SK-N-SH (cell line): Measurements from ENCODE around the gene GALT. TPM values are rescaled to one million over a fixed set of nuclear protein-coding genes. Genes with fewer than 3 reads are reported as not detected.

ENCODE experiments used
- CTCF ChIA-PET: fragments of 300-600, 350-600 bp; formaldehyde crosslinking; extraction: SDS; loops from one replicate; lab custom pipeline; 2021; lab: Yijun Ruan, JAX
- POLR2A ChIA-PET: fragments of 350-600 bp; sonication (Branson Sonifier 250); formaldehyde crosslinking; extraction: SDS; loops from one replicate; lab custom pipeline; 2020; ENCODE audit warnings: antibody characterized with exemption, inconsistent platforms; lab: Yijun Ruan, JAX
- DNase-seq: peaks from one replicate; pipeline ENCODE4 v3.0.0; 2012
- H2AFZ ChIP-seq: fragments of 200-600 bp; sonication (generic); 2 replicates; pipeline ENCODE4 v1.8.1; 2016; ENCODE audit warnings: antibody characterized with exemption, mild to moderate bottlenecking, low read depth
- H3F3A ChIP-seq: fragments of 200-600 bp; sonication (generic); replicated peaks from 2 replicates; pipeline ENCODE3; 2016; ENCODE audit warnings: antibody characterized with exemption, mild to moderate bottlenecking; ENCODE audit not compliant: insufficient read depth
- H3K27ac ChIP-seq, 2 experiments: fragments of 200-500 bp in 1 of 2; fragments of 200-600 bp in 1 of 2; sonication (Bioruptor generic) in 1 of 2; sonication (generic), shearing (Covaris generic) in 1 of 2; 2 replicates each; pipeline versions ENCODE4 v1.5.1 to v1.6.1; 2014 to 2016; ENCODE audit warnings: low read depth in 2 of 2, inconsistent platforms in 1 of 2, low read length in 1 of 2, mild to moderate bottlenecking in 1 of 2, mixed read lengths in 1 of 2
- H3K27me3 ChIP-seq: fragments of 200-600 bp; sonication (generic), shearing (Covaris generic); 2 replicates; pipeline ENCODE4 v1.6.1; 2016; ENCODE audit warnings: mixed run types; ENCODE audit not compliant: insufficient read depth
- H3K36me3 ChIP-seq, 2 experiments: fragments of 200-500 bp in 1 of 2; fragments of 200-600 bp in 1 of 2; sonication (Bioruptor generic) in 1 of 2; sonication (generic) in 1 of 2; replicated peaks in 1 of 2; 2 replicates each; pipeline versions ENCODE3 to v1.5.1; 2014 to 2016; ENCODE audit warnings: low read length in 1 of 2, mild to moderate bottlenecking in 1 of 2; ENCODE audit not compliant: insufficient read depth in 2 of 2, control insufficient read depth in 1 of 2
- H3K4me1 ChIP-seq, 2 experiments: fragments of 200-500 bp in 1 of 2; fragments of 200-600 bp in 1 of 2; sonication (Bioruptor generic) in 1 of 2; sonication (generic), shearing (Covaris generic) in 1 of 2; 2 replicates each; pipeline versions ENCODE4 v1.5.1 to v1.6.1; 2014 to 2016; ENCODE audit warnings: low read depth in 1 of 2, low read length in 1 of 2, mixed run types in 1 of 2; ENCODE audit not compliant: insufficient read depth in 2 of 2, control insufficient read depth in 1 of 2
- H3K4me2 ChIP-seq: fragments of 200-600 bp; sonication (generic), shearing (Covaris generic); 2 replicates; pipeline ENCODE4 v1.6.1; 2017; ENCODE audit warnings: mixed run types
- H3K4me3 ChIP-seq, 2 experiments: fragments of 200-500 bp in 1 of 2; fragments of 200-600 bp in 1 of 2; sonication (Bioruptor generic) in 1 of 2; sonication (generic), shearing (Covaris generic) in 1 of 2; 2 replicates each; pipeline versions ENCODE4 v1.5.1 to v1.8.1; 2014 to 2016; ENCODE audit warnings: low read depth in 2 of 2, inconsistent platforms in 1 of 2, low read length in 1 of 2, mild to moderate bottlenecking in 1 of 2, mixed read lengths in 1 of 2, moderate library complexity in 1 of 2
- H3K79me2 ChIP-seq: fragments of 200-600 bp; sonication (generic); 2 replicates; pipeline ENCODE4 v1.8.1; 2017; ENCODE audit warnings: mild to moderate bottlenecking; ENCODE audit not compliant: insufficient read depth
- H3K9ac ChIP-seq: fragments of 200-600 bp; sonication (generic); 2 replicates; pipeline ENCODE4 v1.6.1; 2017; ENCODE audit warnings: mixed run types
- H3K9me2 ChIP-seq: fragments of 200-600 bp; sonication (generic); 2 replicates; pipeline ENCODE4 v1.6.1; 2017; ENCODE audit warnings: mixed run types
- H3K9me3 ChIP-seq: fragments of 200-600 bp; sonication (generic); 2 replicates; pipeline ENCODE4 v1.6.1; 2017; ENCODE audit warnings: mixed run types, mild to moderate bottlenecking, moderate library complexity
- H4K20me1 ChIP-seq: fragments of 200-600 bp; sonication (generic); 2 replicates; pipeline ENCODE4 v1.6.1; 2017; ENCODE audit warnings: mild to moderate bottlenecking, mixed run types; ENCODE audit not compliant: insufficient read depth
- CHD2 ChIP-seq: fragments of 150-350 bp; IDR thresholded peaks from 2 replicates; pipeline ENCODE4 v1.6.1; 2018; ENCODE audit warnings: low read length; ENCODE audit not compliant: partially characterized antibody
- EZH2phosphoT487 ChIP-seq: fragments of 200-600 bp; sonication (generic); IDR thresholded peaks from 2 replicates; pipeline ENCODE4 v1.6.1; 2017; ENCODE audit warnings: low read depth, mixed run types, mild to moderate bottlenecking, antibody characterized with exemption, moderate library complexity, borderline replicate concordance
- FOSL2 ChIP-seq: IDR thresholded peaks from 2 replicates; pipeline ENCODE4 v1.4.0; 2012; ENCODE audit warnings: low read depth, mild to moderate bottlenecking, moderate library complexity, borderline replicate concordance
- GABPA ChIP-seq: IDR thresholded peaks from 2 replicates; pipeline ENCODE4 v1.4.0; 2012; ENCODE audit warnings: low read depth, mild to moderate bottlenecking
- JUND ChIP-seq: IDR thresholded peaks from 2 replicates; pipeline ENCODE4 v1.4.0; 2012
- MEF2A ChIP-seq: IDR thresholded peaks from 2 replicates; pipeline ENCODE4 v1.4.0; 2012; ENCODE audit warnings: low read depth, borderline replicate concordance
- POLR2AphosphoS5 ChIP-seq: IDR thresholded peaks from 2 replicates; pipeline ENCODE4 v1.6.1; 2012; ENCODE audit warnings: low read depth, low read length
- RCOR1 ChIP-seq: fragments of 150-350 bp; IDR thresholded peaks from 2 replicates; pipeline ENCODE4 v1.6.1; 2017; ENCODE audit warnings: antibody characterized with exemption, low read length
- RFX5 ChIP-seq: IDR thresholded peaks from 2 replicates; pipeline ENCODE4 v1.6.1; 2012; ENCODE audit warnings: mild to moderate bottlenecking, improper control_type of control experiment, low read length
- TAF1 ChIP-seq: IDR thresholded peaks from 2 replicates; pipeline ENCODE4 v1.6.1; 2012; ENCODE audit warnings: low read depth, mild to moderate bottlenecking, low read length, moderate library complexity, borderline replicate concordance
- YY1 ChIP-seq: IDR thresholded peaks from 2 replicates; pipeline ENCODE4 v1.4.0; 2012; ENCODE audit warnings: low read depth, mild to moderate bottlenecking
- WGBS: methylation state at CpG from one replicate; pipeline ENCODE4 v1.1.6; 2017; ENCODE audit warnings: low lambda C conversion rate; 5-methylcytosine and 5-hydroxymethylcytosine counted together
- polyA plus RNA-seq, 3 experiments: library from polyadenylated mRNA; depleted of rRNA; stranded (reverse); fragments of >200 nt; gene quantifications; 2 replicates each; pipeline ENCODE4 v1.2.3, GENCODE V29; 2012
- TF ChIP-seq, protein P1 (sequence below): fragments of 200-600 bp; sonication (generic); IDR thresholded peaks from 2 replicates; pipeline ENCODE4 v1.6.1; 2017; ENCODE audit warnings: antibody characterized with exemption, mild to moderate bottlenecking, moderate library complexity
- TF ChIP-seq, protein P2 (sequence below): IDR thresholded peaks from 2 replicates; pipeline ENCODE4 v1.4.0; 2012; ENCODE audit warnings: low read depth, borderline replicate concordance
- TF ChIP-seq, protein P3 (sequence below): fragments of 150-350 bp; IDR thresholded peaks from 2 replicates; pipeline ENCODE4 v1.6.1; 2016; ENCODE audit warnings: mild to moderate bottlenecking, low read depth, low read length
- TF ChIP-seq, protein P4 (sequence below): IDR thresholded peaks from 2 replicates; pipeline ENCODE4 v1.4.0; 2012; ENCODE audit warnings: low read depth
- TF ChIP-seq, protein P5 (sequence below): IDR thresholded peaks from 2 replicates; pipeline ENCODE4 v1.6.1; 2012; ENCODE audit warnings: mild to moderate bottlenecking, low read depth, low read length, moderate library complexity

GALT gene
- polyA plus RNA-seq, 1 of the 3 experiments (the other 2 are of a cell fraction) = 45.9 TPM

DNA sequence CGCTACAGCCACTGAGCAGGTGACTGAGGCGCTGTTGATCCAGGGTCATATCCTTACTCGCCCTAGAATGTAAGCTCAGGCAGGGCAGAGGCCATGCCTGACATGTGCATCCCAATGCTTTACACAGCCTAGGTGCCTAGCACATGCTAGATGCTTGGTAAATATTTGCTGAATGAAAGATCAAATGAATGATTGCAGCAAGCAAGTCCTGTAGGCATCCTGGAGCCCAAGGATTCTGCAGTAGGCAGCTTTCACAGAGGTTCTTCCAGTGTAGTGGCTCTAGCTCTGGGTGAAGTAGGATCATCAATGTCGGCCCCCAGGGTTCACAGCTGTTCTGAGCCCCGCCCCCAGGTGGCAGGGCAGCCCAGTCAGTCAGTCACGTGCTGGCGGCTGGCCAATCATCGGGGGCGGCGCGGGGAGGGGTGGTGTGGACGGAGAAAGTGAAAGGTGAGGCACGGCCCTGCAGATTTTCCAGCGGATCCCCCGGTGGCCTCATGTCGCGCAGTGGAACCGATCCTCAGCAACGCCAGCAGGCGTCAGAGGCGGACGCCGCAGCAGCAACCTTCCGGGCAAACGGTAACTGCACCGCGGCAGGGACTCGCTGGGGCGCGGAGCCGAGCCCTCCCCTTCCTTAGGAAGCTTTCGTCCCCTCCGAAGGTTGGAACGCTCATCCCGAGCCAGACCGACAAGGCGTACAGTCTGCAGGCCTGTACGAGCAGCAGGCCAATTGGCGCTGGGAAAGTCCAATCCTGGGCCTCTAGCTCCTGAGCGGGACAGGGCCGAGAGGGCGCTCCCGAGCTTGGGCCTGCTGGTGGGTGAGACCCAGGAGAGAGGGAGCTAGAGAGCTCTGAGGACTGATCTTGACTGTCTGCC, at the start of gene GALT (continued):
- TF ChIP-seq TAF1 = peak; percentile 44; the same call in 1 of the 2 replicates
- TF ChIP-seq, protein P1, sequence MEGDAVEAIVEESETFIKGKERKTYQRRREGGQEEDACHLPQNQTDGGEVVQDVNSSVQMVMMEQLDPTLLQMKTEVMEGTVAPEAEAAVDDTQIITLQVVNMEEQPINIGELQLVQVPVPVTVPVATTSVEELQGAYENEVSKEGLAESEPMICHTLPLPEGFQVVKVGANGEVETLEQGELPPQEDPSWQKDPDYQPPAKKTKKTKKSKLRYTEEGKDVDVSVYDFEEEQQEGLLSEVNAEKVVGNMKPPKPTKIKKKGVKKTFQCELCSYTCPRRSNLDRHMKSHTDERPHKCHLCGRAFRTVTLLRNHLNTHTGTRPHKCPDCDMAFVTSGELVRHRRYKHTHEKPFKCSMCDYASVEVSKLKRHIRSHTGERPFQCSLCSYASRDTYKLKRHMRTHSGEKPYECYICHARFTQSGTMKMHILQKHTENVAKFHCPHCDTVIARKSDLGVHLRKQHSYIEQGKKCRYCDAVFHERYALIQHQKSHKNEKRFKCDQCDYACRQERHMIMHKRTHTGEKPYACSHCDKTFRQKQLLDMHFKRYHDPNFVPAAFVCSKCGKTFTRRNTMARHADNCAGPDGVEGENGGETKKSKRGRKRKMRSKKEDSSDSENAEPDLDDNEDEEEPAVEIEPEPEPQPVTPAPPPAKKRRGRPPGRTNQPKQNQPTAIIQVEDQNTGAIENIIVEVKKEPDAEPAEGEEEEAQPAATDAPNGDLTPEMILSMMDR = peak; percentile 55
- no peak for TF ChIP-seq CHD2
- no peak for TF ChIP-seq EZH2phosphoT487
- no peak for TF ChIP-seq MEF2A
- no peak; the same call in 1 of the 2 replicates for TF ChIP-seq GABPA
- no peak for TF ChIP-seq FOSL2
- TF ChIP-seq, protein P2, sequence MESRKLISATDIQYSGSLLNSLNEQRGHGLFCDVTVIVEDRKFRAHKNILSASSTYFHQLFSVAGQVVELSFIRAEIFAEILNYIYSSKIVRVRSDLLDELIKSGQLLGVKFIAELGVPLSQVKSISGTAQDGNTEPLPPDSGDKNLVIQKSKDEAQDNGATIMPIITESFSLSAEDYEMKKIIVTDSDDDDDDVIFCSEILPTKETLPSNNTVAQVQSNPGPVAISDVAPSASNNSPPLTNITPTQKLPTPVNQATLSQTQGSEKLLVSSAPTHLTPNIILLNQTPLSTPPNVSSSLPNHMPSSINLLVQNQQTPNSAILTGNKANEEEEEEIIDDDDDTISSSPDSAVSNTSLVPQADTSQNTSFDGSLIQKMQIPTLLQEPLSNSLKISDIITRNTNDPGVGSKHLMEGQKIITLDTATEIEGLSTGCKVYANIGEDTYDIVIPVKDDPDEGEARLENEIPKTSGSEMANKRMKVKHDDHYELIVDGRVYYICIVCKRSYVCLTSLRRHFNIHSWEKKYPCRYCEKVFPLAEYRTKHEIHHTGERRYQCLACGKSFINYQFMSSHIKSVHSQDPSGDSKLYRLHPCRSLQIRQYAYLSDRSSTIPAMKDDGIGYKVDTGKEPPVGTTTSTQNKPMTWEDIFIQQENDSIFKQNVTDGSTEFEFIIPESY = no peak
- 0 out of 2 replicates have a peak, but pooled peaks have one; percentile 24 for TF ChIP-seq RCOR1

DNA sequence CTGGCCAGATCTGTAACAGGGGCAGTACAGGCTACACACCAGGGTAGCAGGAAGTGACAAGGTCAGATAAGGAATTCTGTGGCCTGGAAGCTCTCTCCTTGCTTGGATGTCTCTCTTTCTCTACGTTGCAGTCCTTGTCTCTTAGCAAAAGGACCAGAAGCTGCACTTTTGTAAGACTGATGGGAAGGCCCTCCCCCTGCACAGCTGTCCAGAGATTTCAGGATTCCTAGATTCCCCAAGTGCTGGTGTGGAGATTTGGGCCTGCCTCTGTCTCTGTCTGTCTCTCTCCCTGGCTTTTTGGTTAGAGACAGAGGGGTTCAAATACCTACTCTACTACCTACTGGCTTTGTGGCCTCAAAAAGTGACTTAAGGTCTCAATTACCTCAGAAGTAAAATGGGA, 46.9 kb upstream of the GALT start:
- 57% methylated on average over 1 of the region's 1 CpG for WGBS
- no peaks in the 10 kb centered on the region for H3K36me3 ChIP-seq
- peak; percentile 60 for DNase-seq
- no peak overlapping the region for H3K4me2 ChIP-seq
- H3K9me3 ChIP-seq = no peaks in the 10 kb centered on the region
- peaks cover 0 to 7% of the 10 kb centered on the region in 2 experiments; a peak in 1 of 4 replicates for H3K4me1 ChIP-seq
- H4K20me1 ChIP-seq = no peaks in the 10 kb centered on the region
- POLR2A ChIA-PET = no interaction called here
- no peaks in the 10 kb centered on the region for H3K79me2 ChIP-seq
- no peaks in the 10 kb centered on the region; the same call in 1 of the 2 replicates for H3K27me3 ChIP-seq
- H3F3A ChIP-seq = no peaks in the 10 kb centered on the region
- CTCF ChIA-PET = interaction anchor here (0.8 to 4.8 kb wide), 11 partner anchors 13 to 254 kb away, joined by 3 to 55 read pairs (median 4); partner anchors contain the start of gene RPP25L
- TF ChIP-seq, protein P3, sequence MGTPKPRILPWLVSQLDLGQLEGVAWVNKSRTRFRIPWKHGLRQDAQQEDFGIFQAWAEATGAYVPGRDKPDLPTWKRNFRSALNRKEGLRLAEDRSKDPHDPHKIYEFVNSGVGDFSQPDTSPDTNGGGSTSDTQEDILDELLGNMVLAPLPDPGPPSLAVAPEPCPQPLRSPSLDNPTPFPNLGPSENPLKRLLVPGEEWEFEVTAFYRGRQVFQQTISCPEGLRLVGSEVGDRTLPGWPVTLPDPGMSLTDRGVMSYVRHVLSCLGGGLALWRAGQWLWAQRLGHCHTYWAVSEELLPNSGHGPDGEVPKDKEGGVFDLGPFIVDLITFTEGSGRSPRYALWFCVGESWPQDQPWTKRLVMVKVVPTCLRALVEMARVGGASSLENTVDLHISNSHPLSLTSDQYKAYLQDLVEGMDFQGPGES = no peak
- TF ChIP-seq, protein P1 = no peak
- TF ChIP-seq EZH2phosphoT487 (no peak), POLR2AphosphoS5 (no peak), JUND (no peak), RFX5 (no peak), YY1 (no peak), FOSL2 (no peak)
- TF ChIP-seq, protein P4, sequence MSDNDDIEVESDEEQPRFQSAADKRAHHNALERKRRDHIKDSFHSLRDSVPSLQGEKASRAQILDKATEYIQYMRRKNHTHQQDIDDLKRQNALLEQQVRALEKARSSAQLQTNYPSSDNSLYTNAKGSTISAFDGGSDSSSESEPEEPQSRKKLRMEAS = no peak
- TF ChIP-seq, protein P5, sequence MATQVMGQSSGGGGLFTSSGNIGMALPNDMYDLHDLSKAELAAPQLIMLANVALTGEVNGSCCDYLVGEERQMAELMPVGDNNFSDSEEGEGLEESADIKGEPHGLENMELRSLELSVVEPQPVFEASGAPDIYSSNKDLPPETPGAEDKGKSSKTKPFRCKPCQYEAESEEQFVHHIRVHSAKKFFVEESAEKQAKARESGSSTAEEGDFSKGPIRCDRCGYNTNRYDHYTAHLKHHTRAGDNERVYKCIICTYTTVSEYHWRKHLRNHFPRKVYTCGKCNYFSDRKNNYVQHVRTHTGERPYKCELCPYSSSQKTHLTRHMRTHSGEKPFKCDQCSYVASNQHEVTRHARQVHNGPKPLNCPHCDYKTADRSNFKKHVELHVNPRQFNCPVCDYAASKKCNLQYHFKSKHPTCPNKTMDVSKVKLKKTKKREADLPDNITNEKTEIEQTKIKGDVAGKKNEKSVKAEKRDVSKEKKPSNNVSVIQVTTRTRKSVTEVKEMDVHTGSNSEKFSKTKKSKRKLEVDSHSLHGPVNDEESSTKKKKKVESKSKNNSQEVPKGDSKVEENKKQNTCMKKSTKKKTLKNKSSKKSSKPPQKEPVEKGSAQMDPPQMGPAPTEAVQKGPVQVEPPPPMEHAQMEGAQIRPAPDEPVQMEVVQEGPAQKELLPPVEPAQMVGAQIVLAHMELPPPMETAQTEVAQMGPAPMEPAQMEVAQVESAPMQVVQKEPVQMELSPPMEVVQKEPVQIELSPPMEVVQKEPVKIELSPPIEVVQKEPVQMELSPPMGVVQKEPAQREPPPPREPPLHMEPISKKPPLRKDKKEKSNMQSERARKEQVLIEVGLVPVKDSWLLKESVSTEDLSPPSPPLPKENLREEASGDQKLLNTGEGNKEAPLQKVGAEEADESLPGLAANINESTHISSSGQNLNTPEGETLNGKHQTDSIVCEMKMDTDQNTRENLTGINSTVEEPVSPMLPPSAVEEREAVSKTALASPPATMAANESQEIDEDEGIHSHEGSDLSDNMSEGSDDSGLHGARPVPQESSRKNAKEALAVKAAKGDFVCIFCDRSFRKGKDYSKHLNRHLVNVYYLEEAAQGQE = no peak
- H3K27ac ChIP-seq = no peak overlapping the region
- no peak overlapping the region for H3K4me3 ChIP-seq
- H2AFZ ChIP-seq = no peak overlapping the region
- H3K9me2 ChIP-seq = no peaks in the 10 kb centered on the region
- H3K9ac ChIP-seq = no peak overlapping the region
